Measurements from ENCODE around the gene SPATA3.

Gene SPATA3

DNA sequence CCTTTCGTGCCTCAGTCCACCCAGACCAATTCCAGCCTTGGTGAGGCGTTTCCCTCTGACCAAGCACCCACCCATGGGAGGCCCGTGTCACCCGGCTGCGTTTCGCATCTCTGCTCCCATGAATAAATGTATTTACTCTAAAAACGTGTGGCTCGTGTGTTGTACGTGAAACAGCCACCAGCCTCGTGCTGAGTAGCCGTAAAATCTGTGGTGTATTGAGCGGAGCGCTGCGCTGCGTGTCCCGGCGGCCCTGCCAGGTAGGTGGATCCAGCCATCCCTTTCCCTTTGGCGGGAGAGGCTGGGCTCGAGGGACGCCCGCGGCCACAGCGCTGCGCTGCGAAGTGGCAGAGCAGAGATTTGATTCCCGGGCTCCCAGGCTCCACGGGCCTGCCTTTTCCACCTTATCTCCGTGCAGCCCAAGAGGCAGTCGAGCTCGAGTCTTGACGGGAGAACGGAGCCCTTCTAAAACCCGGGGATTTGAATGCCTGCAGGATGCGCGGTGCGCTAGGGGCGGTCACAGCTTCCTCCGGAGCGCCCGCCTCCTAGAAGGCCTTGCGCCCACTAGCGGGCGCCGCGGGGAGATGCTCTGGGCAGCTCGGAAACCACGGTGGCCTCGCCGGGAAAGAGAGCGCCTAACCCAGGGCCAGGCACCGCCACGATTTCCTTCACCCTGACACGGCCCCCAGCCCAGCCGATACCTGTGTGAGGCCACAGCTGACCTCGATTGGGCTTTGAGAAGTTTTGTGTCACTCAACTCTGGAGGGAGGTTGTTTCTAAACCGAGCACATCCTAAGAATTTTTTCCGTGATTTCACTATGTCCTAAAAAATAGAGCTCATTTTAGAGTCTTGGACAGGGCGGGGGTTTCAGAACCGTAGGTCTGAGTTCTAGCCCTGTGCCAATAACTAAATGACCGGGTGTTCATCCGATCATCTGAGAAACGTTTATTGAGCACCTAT, 56.9 kb downstream of the SPATA3 start:
- peak overlapping the region; percentile 89 for H3K9ac ChIP-seq (ENCODE audit: low read depth, low read length, poor library complexity)
- H3K9me3 ChIP-seq (replicated peaks in 1 of 2; ENCODE audit: control insufficient read depth in 2 of 2, insufficient read depth in 1 of 2, low read depth in 1 of 2, low read length in 2 of 2): no peaks in the 10 kb centered on the region
- H4K91ac ChIP-seq (ENCODE audit: low read depth, low read length, poor library complexity): no peak overlapping the region
- H2AFZ ChIP-seq (ENCODE audit: low read length): peak overlapping the region; percentile 96
- no peak overlapping the region for H3K14ac ChIP-seq (ENCODE audit: low read length)
- H2AK5ac ChIP-seq (ENCODE audit: low read depth, low read length): no peak overlapping the region
- peak overlapping the region; percentile 43 for H4K8ac ChIP-seq (ENCODE audit: low read depth, low read length)
- peak overlapping the region; percentile 68 for H3K18ac ChIP-seq (ENCODE audit: low read length)
- H3K23ac ChIP-seq (ENCODE audit: low read depth, low read length, poor library complexity): no peak overlapping the region
- peaks cover 4% of the 10 kb centered on the region for H3K79me1 ChIP-seq (ENCODE audit: low read depth, low read length)
- no peaks in the 10 kb centered on the region for H3K36me3 ChIP-seq (replicated peaks in 1 of 2; ENCODE audit: control insufficient read depth in 2 of 2, insufficient read depth in 2 of 2, low read length in 2 of 2)
- H2BK12ac ChIP-seq (ENCODE audit: low read length): no peak overlapping the region
- H3K27me3 ChIP-seq (ENCODE audit: control insufficient read depth in 3 of 3, insufficient read depth in 3 of 3, low read depth in 1 of 3, low read length in 3 of 3): peaks cover 0 to 9% (median 0%) of the 10 kb centered on the region in 3 experiments
- no peak overlapping the region for H3K4ac ChIP-seq (ENCODE audit: low read length)
- H3K4me1 ChIP-seq (ENCODE audit: control insufficient read depth in 2 of 2, insufficient read depth in 1 of 2, low read depth in 1 of 2, low read length in 2 of 2): peaks cover 4 to 12% of the 10 kb centered on the region in 2 donors
- no CpG with 5 or more reads among the region's 62 CpGs for WGBS, 2 donors (ENCODE audit: extremely low coverage in 2 of 2, insufficient read length in 2 of 2, insufficient replicate concordance in 1 of 2)
- H3K4me2 ChIP-seq (ENCODE audit: insufficient read depth, low read length, poor library complexity, severe bottlenecking): peak overlapping the region; percentile 63
- no peak overlapping the region for H3K27ac ChIP-seq (replicated peaks; ENCODE audit: low read length)
- DNase-seq (ENCODE audit: low spot score): peak; percentile 82
- no peak overlapping the region for H2BK120ac ChIP-seq (ENCODE audit: low read depth, low read length)
- H2BK5ac ChIP-seq (ENCODE audit: low read length): no peak overlapping the region
- H3K4me3 ChIP-seq (ENCODE audit: low read length in 2 of 2): peak overlapping the region; percentile 50 to 78
- H2BK15ac ChIP-seq (ENCODE audit: low read length): no peak overlapping the region

DNA sequence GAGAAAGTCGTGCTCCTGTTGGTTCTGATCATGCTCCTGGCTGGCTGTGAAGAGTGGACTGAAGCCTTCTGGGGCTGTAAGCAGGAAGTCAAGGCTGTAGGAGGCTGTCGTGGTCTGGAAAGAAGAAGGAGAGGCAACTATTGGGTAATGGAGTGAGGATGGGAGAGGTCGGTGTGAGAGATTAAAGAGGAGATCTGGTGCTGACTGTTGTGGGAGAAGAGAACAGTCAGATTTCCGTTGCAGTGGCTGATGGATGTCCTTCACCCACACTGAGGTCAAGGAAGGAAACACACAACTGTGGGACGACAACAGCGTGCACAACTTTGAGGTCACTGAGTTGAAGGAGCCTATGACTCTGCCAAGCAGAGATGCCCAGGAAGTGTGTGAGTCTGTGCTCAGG, 57.9 kb downstream of the SPATA3 start:
- no peak overlapping the region for H3K4ac ChIP-seq (ENCODE audit: low read length)

DNA sequence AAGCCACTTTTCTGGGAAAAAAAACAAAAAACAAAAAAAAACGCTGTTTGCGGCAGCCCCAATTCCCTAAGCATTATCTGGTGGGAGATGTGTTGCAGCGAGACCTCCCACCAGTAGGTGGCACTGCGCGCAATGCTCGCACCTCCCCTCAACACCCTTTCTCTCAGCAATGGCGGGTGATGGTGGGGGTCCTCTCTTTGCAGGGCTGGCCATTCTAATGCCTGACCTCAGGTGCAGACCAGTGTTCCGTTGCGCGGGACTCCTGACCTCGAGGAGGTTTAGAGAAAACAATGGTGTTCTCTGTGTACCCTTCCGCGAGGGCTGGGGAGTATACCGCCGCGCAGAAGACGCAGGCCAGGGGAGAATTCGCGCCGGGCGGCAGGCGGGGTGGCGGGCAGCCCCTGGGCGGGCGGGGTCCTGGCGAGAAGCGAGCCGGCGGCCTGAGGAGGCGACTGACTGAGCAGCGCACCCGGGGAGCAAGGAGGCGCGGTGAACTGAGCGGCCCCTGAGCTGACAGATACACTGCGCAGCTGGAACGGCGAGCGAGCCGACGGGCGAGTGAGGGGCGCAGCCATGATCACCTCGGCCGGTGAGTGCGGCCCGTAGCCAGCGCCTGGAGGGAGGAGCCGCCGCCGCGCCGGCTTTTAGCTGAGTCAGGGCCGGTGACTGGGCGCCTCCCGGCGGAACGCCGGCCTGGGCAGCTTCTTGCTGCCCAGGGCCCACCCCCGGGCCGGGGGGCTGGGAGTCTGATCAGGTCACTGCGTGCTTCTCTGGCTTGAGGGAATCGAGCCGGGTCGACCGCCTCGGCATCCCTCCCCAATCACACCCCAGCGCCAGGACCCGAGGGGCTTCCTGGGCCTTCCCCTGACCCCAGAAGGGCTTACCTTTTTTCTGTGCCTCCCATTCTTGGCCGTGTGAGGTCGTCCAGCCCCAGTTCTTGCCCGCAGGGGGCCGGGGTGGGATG, 60.8 kb downstream of the SPATA3 start, which contains the start of gene PSMD1:
Gene PSMD1, plus strand, starts transcription at position 415 of the 964 bp plus-strand sequence. Its CDS starts 159 bp downstream, at position 574.
- Histone ChIP-seq H3K27me3 (ENCODE audit: control insufficient read depth in 3 of 3, insufficient read depth in 3 of 3, low read depth in 1 of 3, low read length in 3 of 3) (peaks cover 0 to 9% (median 0%) of the 10 kb centered on the region in 3 experiments), H3K9ac (ENCODE audit: low read depth, low read length, poor library complexity) (peak within 1 kb of the TSS; percentile 97), H3K4me2 (ENCODE audit: insufficient read depth, low read length, poor library complexity, severe bottlenecking) (peak within 1 kb of the TSS; percentile 79), H4K91ac (ENCODE audit: low read depth, low read length, poor library complexity) (no peak within 1 kb of the TSS), H2BK15ac (ENCODE audit: low read length) (no peak within 1 kb of the TSS), H3K14ac (ENCODE audit: low read length) (no peak within 1 kb of the TSS), H3K18ac (ENCODE audit: low read length) (peak within 1 kb of the TSS; percentile 95), H3K4me3 (ENCODE audit: low read length in 2 of 2) (peak within 1 kb of the TSS; percentile 85 to 100), H3K27ac (replicated peaks; ENCODE audit: low read length) (peak within 1 kb of the TSS; percentile 82), H2AFZ (ENCODE audit: low read length) (peak within 1 kb of the TSS; percentile 88), H3K4me1 (ENCODE audit: control insufficient read depth in 2 of 2, insufficient read depth in 1 of 2, low read depth in 1 of 2, low read length in 2 of 2) (peaks cover 6 to 17% of the 10 kb centered on the region in 2 donors), H3K36me3 (replicated peaks in 1 of 2; ENCODE audit: control insufficient read depth in 2 of 2, insufficient read depth in 2 of 2, low read length in 2 of 2) (peaks cover 0 to 20% of the 10 kb centered on the region in 2 donors), H2BK5ac (ENCODE audit: low read length) (peak within 1 kb of the TSS; percentile 30), H3K9me3 (replicated peaks in 1 of 2; ENCODE audit: control insufficient read depth in 2 of 2, insufficient read depth in 1 of 2, low read depth in 1 of 2, low read length in 2 of 2) (no peaks in the 10 kb centered on the region), H3K4ac (ENCODE audit: low read length) (no peak within 1 kb of the TSS), H2BK12ac (ENCODE audit: low read length) (no peak within 1 kb of the TSS), H3K23ac (ENCODE audit: low read depth, low read length, poor library complexity) (no peak within 1 kb of the TSS), H4K8ac (ENCODE audit: low read depth, low read length) (no peak within 1 kb of the TSS), H2AK5ac (ENCODE audit: low read depth, low read length) (peak within 1 kb of the TSS; percentile 36), H2BK120ac (ENCODE audit: low read depth, low read length) (no peak within 1 kb of the TSS), H3K79me1 (ENCODE audit: low read depth, low read length) (peaks cover 6% of the 10 kb centered on the region)
- no CpG with 5 or more reads among the region's 73 CpGs for WGBS, 2 donors (ENCODE audit: extremely low coverage in 2 of 2, insufficient read length in 2 of 2, insufficient replicate concordance in 1 of 2)
- peak; percentile 93 for DNase-seq (ENCODE audit: low spot score)

More for the DNA sequence above, 57.9 kb downstream of the SPATA3 start:
- H4K91ac ChIP-seq (ENCODE audit: low read depth, low read length, poor library complexity): no peak overlapping the region
- H2AK5ac ChIP-seq (ENCODE audit: low read depth, low read length): peak overlapping the region; percentile 23
- no peak overlapping the region for H2BK5ac ChIP-seq (ENCODE audit: low read length)
- no peak overlapping the region for H3K4me2 ChIP-seq (ENCODE audit: insufficient read depth, low read length, poor library complexity, severe bottlenecking)
- H3K9me3 ChIP-seq (replicated peaks in 1 of 2; ENCODE audit: control insufficient read depth in 2 of 2, insufficient read depth in 1 of 2, low read depth in 1 of 2, low read length in 2 of 2): no peaks in the 10 kb centered on the region
- H4K8ac ChIP-seq (ENCODE audit: low read depth, low read length): peak overlapping the region; percentile 56
- no peak overlapping the region for H2BK15ac ChIP-seq (ENCODE audit: low read length)
- no peak overlapping the region for H3K14ac ChIP-seq (ENCODE audit: low read length)
- H2BK120ac ChIP-seq (ENCODE audit: low read depth, low read length): no peak overlapping the region
- H2BK12ac ChIP-seq (ENCODE audit: low read length): no peak overlapping the region
- peaks cover 6% of the 10 kb centered on the region for H3K79me1 ChIP-seq (ENCODE audit: low read depth, low read length)
- H3K9ac ChIP-seq (ENCODE audit: low read depth, low read length, poor library complexity): no peak overlapping the region
- no peak overlapping the region for H3K27ac ChIP-seq (replicated peaks; ENCODE audit: low read length)
- no peak overlapping the region for H3K23ac ChIP-seq (ENCODE audit: low read depth, low read length, poor library complexity)
- DNase-seq (ENCODE audit: low spot score): no peak
- peaks cover 6 to 20% of the 10 kb centered on the region in 2 donors for H3K4me1 ChIP-seq (ENCODE audit: control insufficient read depth in 2 of 2, insufficient read depth in 1 of 2, low read depth in 1 of 2, low read length in 2 of 2)
- H3K4me3 ChIP-seq (ENCODE audit: low read length in 2 of 2): no peak overlapping the region
- H2AFZ ChIP-seq (ENCODE audit: low read length): peak overlapping the region; percentile 96
- H3K18ac ChIP-seq (ENCODE audit: low read length): no peak overlapping the region
- 100% methylated on average over 2 of the region's 6 CpGs; no CpG with 5 or more reads in 1 of the 2 donors for WGBS, 2 donors (ENCODE audit: extremely low coverage in 2 of 2, insufficient read length in 2 of 2, insufficient replicate concordance in 1 of 2)
- H3K36me3 ChIP-seq (replicated peaks in 1 of 2; ENCODE audit: control insufficient read depth in 2 of 2, insufficient read depth in 2 of 2, low read length in 2 of 2): no peaks in the 10 kb centered on the region
- peaks cover 0 to 9% (median 0%) of the 10 kb centered on the region in 3 experiments for H3K27me3 ChIP-seq (ENCODE audit: control insufficient read depth in 3 of 3, insufficient read depth in 3 of 3, low read depth in 1 of 3, low read length in 3 of 3)
